Measurements from ENCODE around the gene CREBBP.

DNA sequence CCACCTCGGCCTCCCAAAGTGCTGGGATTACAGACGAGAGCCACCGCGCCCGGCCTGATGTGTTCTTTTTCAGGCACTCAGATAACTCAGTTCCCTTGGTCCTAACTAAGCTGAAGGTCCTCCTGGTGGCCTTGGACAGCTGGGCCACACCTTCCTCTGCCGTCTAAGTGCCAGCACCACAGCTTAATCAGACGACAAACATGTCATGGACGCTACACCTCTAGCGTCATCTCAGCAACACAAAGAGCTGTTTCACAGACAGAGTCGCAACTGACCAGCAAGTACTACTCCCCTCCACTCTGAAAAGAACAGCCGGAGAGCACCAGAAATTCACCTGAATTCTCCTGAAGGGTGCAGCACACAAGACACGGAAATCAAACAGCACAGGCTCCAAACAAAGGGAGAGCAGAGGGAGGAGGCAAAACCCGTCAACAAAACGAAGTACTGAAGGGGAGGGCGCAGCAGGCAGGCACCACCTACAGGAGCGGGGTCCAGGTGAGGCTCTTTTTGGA lies 167.6 kb downstream of the CREBBP start:
- TF ChIP-seq EGR1 (IDR thresholded peaks at IDR 0.05) (no peak), TEAD4 (IDR thresholded peaks at IDR 0.05) (no peak), TAF1 (IDR thresholded peaks at IDR 0.05; ENCODE audit: low read depth) (no peak), YY1 (IDR thresholded peaks at IDR 0.05; ENCODE audit: low read depth) (no peak), RAD21 (IDR thresholded peaks at IDR 0.05; ENCODE audit: low read depth) (no peak), CREB1 (IDR thresholded peaks at IDR 0.05; ENCODE audit: low read depth) (no peak), CEBPB (IDR thresholded peaks at IDR 0.05) (no peak), EP300 (IDR thresholded peaks at IDR 0.05; ENCODE audit: borderline replicate concordance) (no peak)
- TF ChIP-seq, protein P1, sequence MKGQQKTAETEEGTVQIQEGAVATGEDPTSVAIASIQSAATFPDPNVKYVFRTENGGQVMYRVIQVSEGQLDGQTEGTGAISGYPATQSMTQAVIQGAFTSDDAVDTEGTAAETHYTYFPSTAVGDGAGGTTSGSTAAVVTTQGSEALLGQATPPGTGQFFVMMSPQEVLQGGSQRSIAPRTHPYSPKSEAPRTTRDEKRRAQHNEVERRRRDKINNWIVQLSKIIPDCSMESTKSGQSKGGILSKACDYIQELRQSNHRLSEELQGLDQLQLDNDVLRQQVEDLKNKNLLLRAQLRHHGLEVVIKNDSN (IDR thresholded peaks at IDR 0.05), result no peak
- TF ChIP-seq, protein P2, sequence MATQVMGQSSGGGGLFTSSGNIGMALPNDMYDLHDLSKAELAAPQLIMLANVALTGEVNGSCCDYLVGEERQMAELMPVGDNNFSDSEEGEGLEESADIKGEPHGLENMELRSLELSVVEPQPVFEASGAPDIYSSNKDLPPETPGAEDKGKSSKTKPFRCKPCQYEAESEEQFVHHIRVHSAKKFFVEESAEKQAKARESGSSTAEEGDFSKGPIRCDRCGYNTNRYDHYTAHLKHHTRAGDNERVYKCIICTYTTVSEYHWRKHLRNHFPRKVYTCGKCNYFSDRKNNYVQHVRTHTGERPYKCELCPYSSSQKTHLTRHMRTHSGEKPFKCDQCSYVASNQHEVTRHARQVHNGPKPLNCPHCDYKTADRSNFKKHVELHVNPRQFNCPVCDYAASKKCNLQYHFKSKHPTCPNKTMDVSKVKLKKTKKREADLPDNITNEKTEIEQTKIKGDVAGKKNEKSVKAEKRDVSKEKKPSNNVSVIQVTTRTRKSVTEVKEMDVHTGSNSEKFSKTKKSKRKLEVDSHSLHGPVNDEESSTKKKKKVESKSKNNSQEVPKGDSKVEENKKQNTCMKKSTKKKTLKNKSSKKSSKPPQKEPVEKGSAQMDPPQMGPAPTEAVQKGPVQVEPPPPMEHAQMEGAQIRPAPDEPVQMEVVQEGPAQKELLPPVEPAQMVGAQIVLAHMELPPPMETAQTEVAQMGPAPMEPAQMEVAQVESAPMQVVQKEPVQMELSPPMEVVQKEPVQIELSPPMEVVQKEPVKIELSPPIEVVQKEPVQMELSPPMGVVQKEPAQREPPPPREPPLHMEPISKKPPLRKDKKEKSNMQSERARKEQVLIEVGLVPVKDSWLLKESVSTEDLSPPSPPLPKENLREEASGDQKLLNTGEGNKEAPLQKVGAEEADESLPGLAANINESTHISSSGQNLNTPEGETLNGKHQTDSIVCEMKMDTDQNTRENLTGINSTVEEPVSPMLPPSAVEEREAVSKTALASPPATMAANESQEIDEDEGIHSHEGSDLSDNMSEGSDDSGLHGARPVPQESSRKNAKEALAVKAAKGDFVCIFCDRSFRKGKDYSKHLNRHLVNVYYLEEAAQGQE (IDR thresholded peaks at IDR 0.05; ENCODE audit: low read depth), result no peak
- TF ChIP-seq, protein P3, sequence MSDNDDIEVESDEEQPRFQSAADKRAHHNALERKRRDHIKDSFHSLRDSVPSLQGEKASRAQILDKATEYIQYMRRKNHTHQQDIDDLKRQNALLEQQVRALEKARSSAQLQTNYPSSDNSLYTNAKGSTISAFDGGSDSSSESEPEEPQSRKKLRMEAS (IDR thresholded peaks at IDR 0.05), result no peak

Data from Ishikawa (cell line).